Stimulated activated naive B cell treated with anti-CD40 and anti-IgM and Interleukin-4, amounts not matched to agents 10 μg/mL and 1 μg/mL and 100 μg/mL, for 72 hours (primary cell): Measurements from ENCODE around the gene FAR2.
"Not testable (repeated sequence)": the region's sequence is repeated elsewhere in the genome, so short reads cannot be mapped to it uniquely, and the experiment has no call there.

Experiments used
- ATAC-seq, 2 donors: fragments of 150-1000 bp; cut with Tn5 transposase; replicated peaks; 2 replicates each; pipeline ENCODE4 v1.10.0; 2021; ENCODE audit warnings: moderate library complexity in 1 of 2
- DNase-seq: peaks from one replicate; pipeline ENCODE4 v3.0.0; 2021
- H3K27ac Mint-ChIP-seq: one replicate; pipeline ENCODE4 v1.8.0; 2022; ENCODE audit warnings: mild to moderate bottlenecking, mixed read lengths
- H3K27me3 Mint-ChIP-seq, 2 donors: one replicate each; pipeline ENCODE4 v1.8.0; 2022; ENCODE audit warnings: mixed read lengths in 2 of 2
- H3K36me3 Mint-ChIP-seq, 2 donors: one replicate each; pipeline ENCODE4 v1.8.0; 2022; ENCODE audit warnings: mixed read lengths in 2 of 2, mild to moderate bottlenecking in 1 of 2
- H3K4me1 Mint-ChIP-seq, 2 donors: one replicate each; pipeline ENCODE4 v1.8.0; 2022; ENCODE audit warnings: mixed read lengths in 2 of 2, mild to moderate bottlenecking in 1 of 2
- H3K4me3 Mint-ChIP-seq, 2 donors: one replicate each; pipeline ENCODE4 v1.8.0; 2022; ENCODE audit warnings: mild to moderate bottlenecking in 2 of 2, mixed read lengths in 2 of 2, moderate library complexity in 1 of 2
- H3K9me3 Mint-ChIP-seq, 2 donors: one replicate each; pipeline ENCODE4 v1.8.0; 2022; ENCODE audit warnings: mixed read lengths in 2 of 2, mild to moderate bottlenecking in 1 of 2

The FAR2 gene

DNA sequence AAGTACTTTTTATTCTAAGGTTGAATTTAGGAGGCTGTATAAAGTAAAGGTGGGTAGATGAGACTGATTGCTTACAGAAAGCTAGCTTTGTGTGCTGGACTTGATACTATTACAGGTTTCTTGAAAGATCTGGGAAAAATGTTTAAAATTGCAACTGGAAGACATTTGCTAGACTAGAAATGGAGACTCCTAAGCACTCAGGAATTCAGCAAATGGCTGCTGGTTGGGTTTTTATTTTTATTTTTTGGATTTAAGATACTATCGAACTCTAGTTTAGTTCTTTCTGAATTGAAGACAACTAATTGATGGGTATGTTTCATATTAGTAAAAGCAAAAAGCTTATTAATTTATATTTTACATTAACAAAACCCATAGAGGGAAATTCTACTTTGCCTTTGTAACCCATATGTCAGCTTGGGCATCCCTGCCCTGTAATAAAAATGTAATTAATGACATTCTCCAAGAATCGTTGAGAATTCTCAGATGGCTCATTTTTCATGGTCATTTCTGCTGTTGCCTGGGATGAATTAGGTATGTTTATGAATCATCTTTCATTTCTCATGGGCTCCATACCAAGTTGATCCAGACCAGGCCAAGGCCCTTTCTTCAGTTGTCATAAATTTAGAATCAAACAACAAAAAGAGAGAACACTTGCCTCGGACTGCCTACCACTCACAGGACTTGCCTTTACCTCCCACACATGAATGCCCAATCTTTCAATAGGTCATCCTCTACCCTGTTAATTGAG, 129.8 kb downstream of the FAR2 start:
- ATAC-seq (no peak), DNase-seq (no peak)
- Mint-ChIP-seq H3K27ac (no peak overlapping the region), H3K36me3 (peaks cover 0 to 3% of the 10 kb centered on the region in 2 donors), H3K4me3 (no peak overlapping the region), H3K9me3 (peaks cover 0 to 2% of the 10 kb centered on the region in 2 donors), H3K4me1 (no peaks in the 10 kb centered on the region), H3K27me3 (no peaks in the 10 kb centered on the region)

DNA sequence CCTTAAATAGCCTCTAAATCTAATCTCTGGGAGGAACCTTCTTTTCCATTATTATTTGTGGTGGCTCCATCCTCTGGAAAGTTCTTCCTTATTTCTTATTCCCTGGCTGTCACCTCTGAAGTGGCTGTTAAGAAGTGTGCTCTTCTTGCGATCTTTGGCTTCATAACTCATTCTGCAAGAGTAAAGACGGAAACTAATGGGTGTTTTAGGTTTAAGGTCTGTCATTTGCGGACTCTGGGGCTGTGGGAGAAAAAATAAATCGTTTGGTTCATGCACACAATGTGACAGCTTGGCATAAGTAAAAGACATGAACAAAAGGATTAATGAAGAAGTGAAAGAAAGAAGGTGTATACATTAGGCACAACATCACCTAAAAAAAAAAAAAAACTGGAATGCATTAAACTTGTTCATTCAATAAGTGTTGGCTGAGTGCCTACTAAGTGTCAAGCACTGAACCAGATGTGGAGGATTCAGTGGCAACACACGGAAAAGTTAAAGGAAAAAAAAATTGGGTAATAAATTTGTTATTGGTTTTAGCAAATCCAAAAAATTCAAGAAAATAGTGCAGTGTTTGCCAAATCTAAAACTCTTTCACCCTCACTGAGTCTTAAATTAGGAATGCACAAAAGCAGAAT, 132.4 kb downstream of the FAR2 start:
- Mint-ChIP-seq H3K4me3 (no peak overlapping the region), H3K9me3 (peaks cover 0 to 1% of the 10 kb centered on the region in 2 donors), H3K27me3 (no peaks in the 10 kb centered on the region), H3K4me1 (no peaks in the 10 kb centered on the region), H3K36me3 (peaks cover 6 to 7% of the 10 kb centered on the region in 2 donors), H3K27ac (no peak overlapping the region)
- no peak for ATAC-seq
- DNase-seq, result no peak

DNA sequence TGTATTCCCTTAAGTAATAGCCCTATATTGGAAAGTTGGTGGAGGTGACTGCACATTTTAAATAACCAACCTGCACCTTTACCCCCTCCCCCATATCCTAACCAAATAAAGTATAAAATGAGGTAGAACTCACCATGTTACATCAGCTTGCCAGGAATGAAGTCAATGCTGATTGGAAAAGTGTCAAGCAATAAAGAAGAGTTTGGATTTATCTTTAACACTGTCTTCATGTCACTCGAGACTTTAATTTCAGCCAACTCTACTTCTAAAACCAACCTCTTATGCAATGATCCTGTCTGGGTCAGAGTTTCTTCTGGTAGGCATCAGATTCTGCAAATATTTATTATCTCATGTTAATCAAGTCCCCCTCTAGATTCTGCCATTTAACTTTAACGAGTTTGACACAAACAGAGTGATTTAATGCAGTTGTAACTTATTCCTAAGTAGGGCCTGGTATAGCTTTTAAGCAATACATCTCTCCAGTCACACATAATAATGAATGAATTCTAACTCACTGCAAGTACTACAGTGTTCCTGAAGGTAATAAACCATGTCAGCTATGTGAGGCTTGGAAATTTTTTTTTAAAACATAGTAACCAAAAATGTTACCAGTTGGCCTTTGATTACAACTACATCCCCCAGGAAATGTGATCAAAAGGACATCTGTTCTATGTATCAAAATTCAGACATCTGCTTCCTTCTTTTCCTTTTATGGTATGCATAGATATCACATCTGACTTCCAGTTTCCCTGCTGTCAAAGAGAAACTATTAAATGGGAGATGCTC, 133.1 kb downstream of the FAR2 start:
- no peak overlapping the region for H3K4me3 Mint-ChIP-seq
- DNase-seq, result no peak
- peaks cover 0 to 1% of the 10 kb centered on the region in 2 donors for H3K9me3 Mint-ChIP-seq
- peaks cover 6 to 7% of the 10 kb centered on the region in 2 donors for H3K36me3 Mint-ChIP-seq
- no peaks in the 10 kb centered on the region for H3K4me1 Mint-ChIP-seq
- no peak for ATAC-seq
- no peaks in the 10 kb centered on the region for H3K27me3 Mint-ChIP-seq
- H3K27ac Mint-ChIP-seq, result no peak overlapping the region

DNA sequence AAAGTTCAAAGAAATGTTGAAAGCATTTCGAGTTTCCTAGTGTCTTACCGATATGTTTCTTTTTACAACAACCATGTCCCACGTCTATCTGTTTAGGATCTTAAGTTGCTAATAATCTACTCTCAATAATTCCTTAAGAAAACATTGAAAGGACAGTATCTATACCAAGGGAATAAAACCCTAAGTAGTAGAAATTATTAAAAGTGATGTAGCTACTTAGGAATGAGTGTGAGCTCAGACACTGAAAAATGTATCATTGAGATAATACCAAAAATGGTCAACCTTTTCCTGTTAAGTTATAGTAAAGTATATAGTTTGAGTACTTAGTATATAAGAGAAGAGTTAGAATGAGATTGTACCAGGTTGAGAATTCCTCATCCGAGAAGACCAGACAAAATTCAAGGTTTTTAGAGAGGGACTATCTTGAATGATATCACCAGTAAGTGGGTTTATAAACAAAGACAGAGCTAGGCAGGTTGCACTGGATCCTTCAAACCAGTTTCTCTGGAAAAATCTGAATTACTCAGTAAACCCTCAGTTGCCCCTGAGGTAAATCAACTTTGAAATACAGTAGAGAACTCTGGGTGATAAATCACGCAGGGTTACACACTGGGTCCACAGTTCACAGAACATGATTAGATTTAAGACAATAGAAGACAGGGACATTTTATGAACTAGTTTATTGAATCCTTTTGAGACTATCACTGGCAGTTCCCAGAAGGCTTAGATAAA, 135.1 kb downstream of the FAR2 start:
- Mint-ChIP-seq H3K27ac (no peak overlapping the region), H3K4me3 (no peak overlapping the region), H3K4me1 (no peaks in the 10 kb centered on the region), H3K9me3 (peaks cover 0 to 2% of the 10 kb centered on the region in 2 donors), H3K27me3 (no peaks in the 10 kb centered on the region), H3K36me3 (peaks cover 6 to 7% of the 10 kb centered on the region in 2 donors)
- no peak for DNase-seq
- ATAC-seq, result no peak

DNA sequence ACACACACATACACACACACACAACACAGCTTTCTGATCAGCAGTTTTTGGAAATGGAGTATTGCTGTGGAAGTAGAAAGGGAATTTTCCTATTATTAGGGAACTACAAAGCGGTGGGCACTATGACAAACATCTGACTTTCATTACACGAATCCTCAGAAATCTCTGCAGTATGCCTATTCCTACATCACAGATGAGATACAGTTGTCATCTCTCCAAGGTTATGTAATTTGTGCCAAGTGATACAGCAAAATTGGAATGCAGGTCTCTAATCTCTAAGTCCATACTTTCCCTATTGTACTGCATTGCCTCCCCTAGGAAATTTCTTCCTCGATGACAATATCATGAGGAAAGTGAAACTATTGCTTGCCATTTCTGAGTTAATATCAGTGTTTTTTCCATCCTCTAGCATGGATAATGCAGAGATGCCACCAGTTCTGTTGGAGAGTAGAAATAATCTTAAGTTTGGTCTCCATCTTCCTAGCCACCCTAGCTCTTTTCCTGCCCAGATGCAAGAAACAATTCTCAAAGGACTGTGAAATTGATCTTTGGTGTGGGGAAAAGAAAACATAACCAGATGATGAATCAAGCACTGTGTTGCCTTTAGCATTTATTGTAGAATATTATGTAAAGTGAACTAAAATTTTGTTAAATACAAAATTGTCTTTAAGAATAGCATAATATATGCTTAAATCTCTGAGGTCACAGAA, 137.2 kb downstream of the FAR2 start:
- Mint-ChIP-seq H3K9me3 (peaks cover 5 to 9% of the 10 kb centered on the region in 2 donors), H3K4me1 (no peaks in the 10 kb centered on the region), H3K27ac (no peak overlapping the region), H3K36me3 (peaks cover 7 to 10% of the 10 kb centered on the region in 2 donors), H3K27me3 (no peaks in the 10 kb centered on the region), H3K4me3 (no peak overlapping the region)
- no peak for ATAC-seq
- no peak for DNase-seq

DNA sequence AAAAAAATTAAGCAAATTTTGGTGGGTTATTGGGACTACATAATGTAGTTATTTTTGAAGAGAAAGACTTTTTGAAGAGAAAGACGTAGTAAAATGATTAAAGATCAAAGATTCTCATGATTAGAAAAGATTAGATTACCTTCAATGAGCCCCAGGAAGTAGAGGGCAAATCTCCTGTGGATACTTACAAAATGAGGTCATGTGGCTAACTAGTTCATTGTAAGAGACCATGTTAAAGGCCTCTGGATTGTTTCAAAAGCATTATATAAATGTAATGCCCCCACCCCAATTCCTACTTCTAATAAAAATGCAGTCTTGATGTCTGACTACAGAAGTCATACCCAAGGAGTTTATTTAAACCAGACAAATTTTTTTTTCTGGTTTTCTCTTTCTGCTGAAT, 138.5 kb downstream of the FAR2 start:
- Mint-ChIP-seq H3K9me3 (peaks cover 5 to 9% of the 10 kb centered on the region in 2 donors), H3K4me1 (no peaks in the 10 kb centered on the region), H3K27ac (no peak overlapping the region), H3K36me3 (peaks cover 7 to 10% of the 10 kb centered on the region in 2 donors), H3K27me3 (no peaks in the 10 kb centered on the region), H3K4me3 (no peak overlapping the region)
- DNase-seq (no peak), ATAC-seq (no peak)

DNA sequence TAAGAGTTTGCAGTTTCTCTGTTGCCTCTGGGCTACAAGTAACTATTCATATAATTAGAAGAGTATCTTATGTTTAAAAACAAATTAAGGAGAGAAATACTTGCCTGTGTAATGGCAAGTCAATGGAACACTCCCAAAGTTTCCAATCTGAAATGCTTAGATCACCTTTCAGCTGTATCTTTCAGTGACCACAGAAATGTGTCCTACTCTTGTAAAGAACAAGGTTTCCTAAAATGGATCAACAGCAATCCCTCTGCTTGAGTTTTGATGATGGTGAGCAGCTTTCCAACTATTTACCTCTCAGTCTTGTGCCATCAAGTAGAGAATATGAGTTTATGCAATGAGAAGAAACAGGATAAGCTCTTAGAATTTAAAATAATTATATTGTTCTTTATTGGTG, 139.0 kb downstream of the FAR2 start:
- Mint-ChIP-seq H3K4me1 (no peaks in the 10 kb centered on the region), H3K4me3 (no peak overlapping the region), H3K27me3 (no peaks in the 10 kb centered on the region), H3K9me3 (peaks cover 5 to 9% of the 10 kb centered on the region in 2 donors), H3K36me3 (peaks cover 7 to 10% of the 10 kb centered on the region in 2 donors), H3K27ac (no peak overlapping the region)
- DNase-seq (no peak), ATAC-seq (no peak)

DNA sequence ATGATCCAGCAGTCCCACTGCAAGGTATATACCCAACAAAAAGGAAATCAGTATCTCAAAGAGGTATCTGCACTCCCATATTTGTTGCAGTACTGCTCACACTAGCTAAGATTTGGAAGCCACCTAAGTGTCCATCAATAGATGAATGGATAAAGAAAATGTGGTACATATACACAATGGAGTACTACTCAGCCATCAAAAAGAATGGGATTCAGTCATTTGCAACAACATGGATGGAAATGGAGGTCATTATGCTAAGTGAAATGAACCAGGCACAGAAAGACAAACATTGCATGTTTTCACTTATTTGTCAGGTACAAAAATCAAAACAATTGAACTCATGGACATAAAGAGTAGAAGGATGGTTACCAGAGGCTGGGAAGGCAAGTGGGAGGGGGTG, 141.4 kb downstream of the FAR2 start:
- ATAC-seq, H3K27me3 Mint-ChIP-seq, DNase-seq, H3K36me3 Mint-ChIP-seq, H3K27ac Mint-ChIP-seq, H3K9me3 Mint-ChIP-seq, H3K4me3 Mint-ChIP-seq, H3K4me1 Mint-ChIP-seq: not testable (repeated sequence)

DNA sequence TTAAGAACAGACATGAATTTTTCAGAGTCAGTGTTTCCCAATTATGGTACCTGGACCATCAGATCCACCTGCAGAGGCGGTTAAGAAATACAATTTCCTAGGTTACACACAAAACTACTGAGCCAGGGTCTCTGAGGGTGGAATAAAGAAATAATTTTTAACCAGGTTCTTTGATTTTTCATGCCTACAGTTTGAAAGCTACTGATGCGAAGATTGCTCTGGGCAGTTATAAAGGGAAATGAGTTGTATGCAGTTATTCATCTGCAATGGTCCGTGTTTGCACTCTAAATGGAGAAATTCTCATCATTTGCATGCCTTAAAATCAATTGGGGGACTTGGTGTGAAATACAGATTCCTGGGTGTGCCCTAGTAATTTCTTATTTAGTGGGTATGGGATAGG, 142.1 kb downstream of the FAR2 start:
- Mint-ChIP-seq H3K27ac (no peak overlapping the region), H3K4me1 (no peaks in the 10 kb centered on the region), H3K4me3 (no peak overlapping the region), H3K36me3 (peaks cover 3 to 4% of the 10 kb centered on the region in 2 donors), H3K27me3 (no peaks in the 10 kb centered on the region), H3K9me3 (peaks cover 5 to 8% of the 10 kb centered on the region in 2 donors)
- DNase-seq (no peak), ATAC-seq (no peak)

DNA sequence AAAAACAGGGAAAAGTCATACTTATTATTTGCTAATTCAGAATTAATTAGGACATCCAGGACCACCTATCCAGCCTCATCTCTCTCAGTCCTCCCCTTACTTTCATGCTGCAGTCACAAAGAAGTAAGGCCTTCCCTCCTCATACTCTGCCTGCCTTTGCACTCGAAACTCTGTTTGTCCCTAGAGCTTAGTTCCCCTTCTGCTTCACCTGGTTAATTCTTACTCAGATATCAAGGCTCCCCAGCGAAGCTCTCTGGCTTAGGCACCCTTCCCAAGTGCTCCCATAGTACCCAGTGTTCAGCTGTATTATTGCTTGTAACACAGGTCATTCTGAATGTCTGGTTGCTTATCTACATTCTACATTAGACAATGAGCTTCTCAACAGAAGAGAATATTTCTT, 150.6 kb downstream of the FAR2 start:
- ATAC-seq (peak; percentile 61 to 69), DNase-seq (no peak)
- Mint-ChIP-seq H3K4me1 (peaks cover 3 to 8% of the 10 kb centered on the region in 2 donors), H3K36me3 (no peaks in the 10 kb centered on the region), H3K27me3 (no peaks in the 10 kb centered on the region), H3K4me3 (no peak overlapping the region), H3K27ac (no peak overlapping the region), H3K9me3 (no peaks in the 10 kb centered on the region)

DNA sequence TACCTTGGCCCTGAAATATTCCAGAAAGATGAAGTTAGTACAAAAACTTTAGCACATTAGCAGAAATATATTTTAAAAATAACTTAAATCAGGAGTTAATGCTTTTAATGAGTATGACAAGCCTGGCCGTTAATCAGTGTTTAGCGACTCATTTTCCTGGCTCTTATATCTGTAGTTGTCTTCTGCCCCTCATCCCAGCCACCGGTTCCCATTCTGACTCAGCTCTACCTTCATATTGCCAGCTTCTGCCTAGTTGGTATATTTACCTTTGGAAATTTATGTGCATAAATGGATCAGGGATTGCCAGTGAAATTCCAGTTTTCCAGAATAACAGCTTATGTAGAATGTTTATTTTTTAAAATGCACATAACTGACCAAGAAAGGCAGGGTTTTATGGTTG, 152.0 kb downstream of the FAR2 start:
- Mint-ChIP-seq H3K36me3 (no peaks in the 10 kb centered on the region), H3K4me3 (no peak overlapping the region), H3K9me3 (no peaks in the 10 kb centered on the region), H3K27ac (no peak overlapping the region), H3K27me3 (no peaks in the 10 kb centered on the region), H3K4me1 (peaks cover 3 to 8% of the 10 kb centered on the region in 2 donors)
- DNase-seq, result no peak
- ATAC-seq, result no peak

DNA sequence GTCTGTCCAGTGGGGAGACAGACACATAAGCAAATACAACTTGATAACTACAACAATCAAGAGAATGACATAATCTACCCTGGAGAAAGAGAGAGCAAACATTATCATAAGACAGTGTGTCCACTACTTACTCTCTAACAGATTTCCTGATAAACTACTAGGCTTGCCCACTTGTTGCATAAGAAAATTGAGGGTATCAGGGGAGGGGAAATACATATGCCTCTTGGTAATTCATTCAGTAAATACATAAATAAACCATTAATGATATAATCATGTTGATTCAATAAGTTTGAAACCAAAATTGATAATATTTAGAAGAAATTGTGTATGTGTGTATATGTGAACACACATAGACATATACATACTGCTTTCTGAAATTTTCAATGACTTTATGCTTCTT, 155.3 kb downstream of the FAR2 start:
- Mint-ChIP-seq H3K27ac (no peak overlapping the region), H3K4me3 (no peak overlapping the region), H3K27me3 (no peaks in the 10 kb centered on the region), H3K9me3 (no peaks in the 10 kb centered on the region), H3K36me3 (no peaks in the 10 kb centered on the region), H3K4me1 (peaks cover 3 to 6% of the 10 kb centered on the region in 2 donors)
- DNase-seq, result no peak
- no peak for ATAC-seq

DNA sequence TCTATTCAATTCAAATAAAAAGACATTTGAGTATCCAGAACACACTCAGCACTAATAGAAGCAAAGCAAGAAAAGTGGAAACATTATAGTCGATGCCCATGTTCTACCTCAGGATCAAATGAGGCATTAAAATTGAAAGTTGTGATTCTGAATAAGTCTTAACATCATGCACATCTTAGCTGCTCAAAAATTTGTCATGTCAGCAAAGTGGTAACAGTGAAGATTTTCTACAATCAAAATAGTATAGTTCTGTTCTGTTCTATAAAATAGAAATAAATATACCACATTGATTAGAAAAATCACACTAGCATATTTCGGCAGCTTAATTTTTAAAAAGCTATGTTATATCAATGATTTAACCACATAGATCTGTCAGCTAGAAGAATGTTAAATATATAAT, 157.2 kb downstream of the FAR2 start:
- Mint-ChIP-seq H3K4me1 (no peaks in the 10 kb centered on the region), H3K36me3 (no peaks in the 10 kb centered on the region), H3K27me3 (no peaks in the 10 kb centered on the region), H3K4me3 (no peak overlapping the region), H3K27ac (no peak overlapping the region), H3K9me3 (no peaks in the 10 kb centered on the region)
- ATAC-seq, result no peak
- no peak for DNase-seq

DNA sequence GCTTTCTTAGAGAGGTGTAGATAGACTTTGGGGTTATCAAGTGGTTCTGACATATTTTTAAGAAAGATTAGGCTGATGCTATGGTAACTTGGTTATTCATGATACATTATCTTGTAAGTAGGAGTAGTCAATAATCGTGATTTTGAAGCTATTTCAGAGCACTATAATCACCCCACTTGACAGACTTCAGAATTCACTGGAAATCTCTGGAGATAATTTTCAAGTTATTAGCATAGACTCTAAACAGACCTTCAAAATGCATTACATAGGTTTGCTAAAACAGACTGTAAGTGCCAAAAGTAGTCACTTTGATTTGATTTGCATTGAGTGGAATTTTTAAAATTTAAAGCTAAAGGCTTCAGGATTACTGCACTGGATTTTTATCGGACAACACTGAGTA, 157.6 kb downstream of the FAR2 start:
- Mint-ChIP-seq H3K27me3 (no peaks in the 10 kb centered on the region), H3K9me3 (no peaks in the 10 kb centered on the region), H3K36me3 (no peaks in the 10 kb centered on the region), H3K4me1 (no peaks in the 10 kb centered on the region), H3K4me3 (no peak overlapping the region), H3K27ac (no peak overlapping the region)
- ATAC-seq (no peak), DNase-seq (no peak)
